HEK293 (cell line): ENCODE data around the gene TAS2R16.

Experiments
- CTCF ChIA-PET: fragments of 350-600 bp; formaldehyde crosslinking; extraction: SDS; loops from one replicate; lab custom pipeline; 2021; ENCODE audit warnings: antibody characterized with exemption; lab: Yijun Ruan, JAX
- POLR2A ChIA-PET: fragments of 300-600 bp; formaldehyde crosslinking; extraction: SDS; loops from one replicate; lab custom pipeline; 2020; ENCODE audit warnings: antibody characterized with exemption, inconsistent platforms; lab: Yijun Ruan, JAX
- H3K27ac ChIP-seq: fragments of 200-500 bp; sonication (Bioruptor generic); 2 replicates; pipeline ENCODE4 v1.5.1; 2014; ENCODE audit warnings: low read depth, low read length, control low read depth, inconsistent platforms; ENCODE audit errors: extremely low read depth
- H3K36me3 ChIP-seq, 2 experiments: fragments of 200-500 bp in 1 of 2; sonication (Bioruptor generic) in 1 of 2; 1 replicate in 1 of 2; 2 replicates in 1 of 2; pipeline ENCODE4 v1.5.1; 2014 to 2017; ENCODE audit warnings: inconsistent platforms in 2 of 2, low read length in 2 of 2; ENCODE audit not compliant: control insufficient read depth in 2 of 2, insufficient read depth in 1 of 2
- H3K4me1 ChIP-seq: fragments of 200-500 bp; sonication (Bioruptor generic); 2 replicates; pipeline ENCODE4 v1.5.1; 2014; ENCODE audit warnings: mild to moderate bottlenecking, low read length, inconsistent platforms; ENCODE audit not compliant: control insufficient read depth, insufficient read depth
- H3K4me3 ChIP-seq: 2 replicates; pipeline ENCODE4 v1.5.1; 2011; ENCODE audit warnings: low read depth, mild to moderate bottlenecking, control low read depth, low read length, moderate library complexity
- H3K9me3 ChIP-seq: fragments of 200-500 bp; sonication (Bioruptor generic); 2 replicates; pipeline ENCODE4 v1.5.1; 2014; ENCODE audit warnings: low read depth, low read length, inconsistent platforms; ENCODE audit not compliant: control insufficient read depth, insufficient read depth
- FEZF1 ChIP-seq: fragments of 450-650 bp; formaldehyde crosslinking; IDR thresholded peaks from 2 replicates; pipeline ENCODE4 v1.5.1; 2016; ENCODE audit warnings: missing biosample characterization, missing genetic modification characterization
- KLF7 ChIP-seq: fragments of 450-650 bp; formaldehyde crosslinking; IDR thresholded peaks from 2 replicates; pipeline ENCODE4 v1.5.1; 2016; ENCODE audit warnings: missing biosample characterization, missing genetic modification characterization, borderline replicate concordance
- KLF8 ChIP-seq: fragments of 450-650 bp; formaldehyde crosslinking; IDR thresholded peaks from 2 replicates; pipeline ENCODE4 v1.5.1; 2016; ENCODE audit warnings: missing biosample characterization, missing genetic modification characterization
- OVOL3 ChIP-seq: fragments of 450-650 bp; formaldehyde crosslinking; IDR thresholded peaks from 2 replicates; pipeline ENCODE4 v1.5.1; 2016; ENCODE audit warnings: missing biosample characterization, missing genetic modification characterization
- RBAK ChIP-seq: fragments of 450-650 bp; formaldehyde crosslinking; IDR thresholded peaks from 2 replicates; pipeline ENCODE4 v1.5.1; 2016; ENCODE audit warnings: missing biosample characterization, missing genetic modification characterization
- SCRT2 ChIP-seq: fragments of 450-650 bp; formaldehyde crosslinking; IDR thresholded peaks from 2 replicates; pipeline ENCODE4 v1.5.1; 2016; ENCODE audit warnings: missing biosample characterization, missing genetic modification characterization
- ZFP41 ChIP-seq: fragments of 450-650 bp; formaldehyde crosslinking; IDR thresholded peaks from 2 replicates; pipeline ENCODE4 v1.5.1; 2016; ENCODE audit warnings: missing biosample characterization, missing genetic modification characterization, borderline replicate concordance
- ZNF239 ChIP-seq: fragments of 450-650 bp; formaldehyde crosslinking; IDR thresholded peaks from 2 replicates; pipeline ENCODE4 v1.5.1; 2016; ENCODE audit warnings: missing biosample characterization, missing genetic modification characterization
- ZNF37A ChIP-seq: fragments of 450-650 bp; IDR thresholded peaks from 2 replicates; pipeline ENCODE4 v1.5.1; 2018; ENCODE audit warnings: missing biosample characterization, missing genetic modification characterization
- ZNF48 ChIP-seq: fragments of 450-650 bp; formaldehyde crosslinking; IDR thresholded peaks from 2 replicates; pipeline ENCODE4 v1.5.1; 2016; ENCODE audit warnings: missing biosample characterization, missing genetic modification characterization
- ZNF558 ChIP-seq: fragments of 450-650 bp; formaldehyde crosslinking; IDR thresholded peaks from 2 replicates; pipeline ENCODE4 v1.5.1; 2016; ENCODE audit warnings: missing biosample characterization, missing genetic modification characterization
- ZNF624 ChIP-seq: fragments of 450-650 bp; formaldehyde crosslinking; IDR thresholded peaks from 2 replicates; pipeline ENCODE4 v1.5.1; 2017; ENCODE audit warnings: missing biosample characterization, missing genetic modification characterization
- ZNF664 ChIP-seq: fragments of 450-650 bp; formaldehyde crosslinking; IDR thresholded peaks from 2 replicates; pipeline ENCODE4 v1.5.1; 2016; ENCODE audit warnings: missing biosample characterization, missing genetic modification characterization
- ZNF707 ChIP-seq: fragments of 450-650 bp; formaldehyde crosslinking; IDR thresholded peaks from 2 replicates; pipeline ENCODE4 v1.5.1; 2016; ENCODE audit warnings: missing biosample characterization, missing genetic modification characterization
- TF ChIP-seq, protein P1 (sequence below): fragments of 450-650 bp; formaldehyde crosslinking; IDR thresholded peaks from 2 replicates; pipeline ENCODE4 v1.5.1; 2016; ENCODE audit warnings: missing biosample characterization, missing genetic modification characterization
- TF ChIP-seq, protein P2 (sequence below): fragments of 450-650 bp; formaldehyde crosslinking; optimal IDR thresholded peaks from 2 replicates; pipeline ENCODE3; 2016; ENCODE audit warnings: missing biosample characterization, mild to moderate bottlenecking, missing genetic modification characterization
- TF ChIP-seq, protein P3 (sequence below): fragments of 450-650 bp; formaldehyde crosslinking; IDR thresholded peaks from 2 replicates; pipeline ENCODE4 v1.5.1; 2016; ENCODE audit warnings: missing biosample characterization, missing genetic modification characterization
- TF ChIP-seq, protein P4 (sequence below): fragments of 450-650 bp; IDR thresholded peaks from 2 replicates; pipeline ENCODE4 v1.5.1; 2018; ENCODE audit warnings: missing biosample characterization, mild to moderate bottlenecking, missing genetic modification characterization
- TF ChIP-seq, protein P5 (sequence below): fragments of 450-650 bp; formaldehyde crosslinking; IDR thresholded peaks from 2 replicates; pipeline ENCODE4 v1.5.1; 2016; ENCODE audit warnings: missing biosample characterization, missing genetic modification characterization
- TF ChIP-seq, protein P6 (sequence below): fragments of 450-650 bp; formaldehyde crosslinking; IDR thresholded peaks from 2 replicates; pipeline ENCODE4 v1.5.1; 2017; ENCODE audit warnings: missing biosample characterization, missing genetic modification characterization
- TF ChIP-seq, protein P7 (sequence below): fragments of 450-650 bp; formaldehyde crosslinking; IDR thresholded peaks from 2 replicates; pipeline ENCODE4 v1.5.1; 2016; ENCODE audit warnings: missing biosample characterization, missing genetic modification characterization

Gene TAS2R16

DNA sequence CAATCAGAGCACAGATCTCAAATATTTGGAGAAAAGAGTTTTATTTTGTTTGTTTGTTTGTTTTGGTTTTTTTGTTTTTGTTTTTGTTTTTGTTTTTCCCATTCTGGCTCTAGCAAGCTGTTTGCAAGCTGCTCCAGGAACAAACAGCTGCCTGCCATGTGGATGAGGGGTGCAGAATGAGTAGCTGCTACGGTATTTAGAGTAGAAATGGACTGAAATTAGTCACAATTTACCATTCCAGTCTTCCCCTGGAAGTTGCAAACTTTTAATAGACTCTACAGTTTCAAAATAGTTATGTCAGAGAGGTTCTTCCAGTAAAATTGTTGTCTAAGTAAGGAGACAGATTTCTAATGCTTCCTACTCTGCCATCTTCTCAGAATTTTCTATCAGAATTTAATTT is 27.1 kb upstream of the TAS2R16 start (continued):
- no peak for TF ChIP-seq ZNF37A (tag by site-specific recombination)
- no peak for TF ChIP-seq ZFP41 (tag by site-specific recombination)
- TF ChIP-seq, protein P1, sequence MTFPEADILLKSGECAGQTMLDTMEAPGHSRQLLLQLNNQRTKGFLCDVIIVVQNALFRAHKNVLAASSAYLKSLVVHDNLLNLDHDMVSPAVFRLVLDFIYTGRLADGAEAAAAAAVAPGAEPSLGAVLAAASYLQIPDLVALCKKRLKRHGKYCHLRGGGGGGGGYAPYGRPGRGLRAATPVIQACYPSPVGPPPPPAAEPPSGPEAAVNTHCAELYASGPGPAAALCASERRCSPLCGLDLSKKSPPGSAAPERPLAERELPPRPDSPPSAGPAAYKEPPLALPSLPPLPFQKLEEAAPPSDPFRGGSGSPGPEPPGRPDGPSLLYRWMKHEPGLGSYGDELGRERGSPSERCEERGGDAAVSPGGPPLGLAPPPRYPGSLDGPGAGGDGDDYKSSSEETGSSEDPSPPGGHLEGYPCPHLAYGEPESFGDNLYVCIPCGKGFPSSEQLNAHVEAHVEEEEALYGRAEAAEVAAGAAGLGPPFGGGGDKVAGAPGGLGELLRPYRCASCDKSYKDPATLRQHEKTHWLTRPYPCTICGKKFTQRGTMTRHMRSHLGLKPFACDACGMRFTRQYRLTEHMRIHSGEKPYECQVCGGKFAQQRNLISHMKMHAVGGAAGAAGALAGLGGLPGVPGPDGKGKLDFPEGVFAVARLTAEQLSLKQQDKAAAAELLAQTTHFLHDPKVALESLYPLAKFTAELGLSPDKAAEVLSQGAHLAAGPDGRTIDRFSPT (tag by site-specific recombination) = no peak
- TF ChIP-seq, protein P2, sequence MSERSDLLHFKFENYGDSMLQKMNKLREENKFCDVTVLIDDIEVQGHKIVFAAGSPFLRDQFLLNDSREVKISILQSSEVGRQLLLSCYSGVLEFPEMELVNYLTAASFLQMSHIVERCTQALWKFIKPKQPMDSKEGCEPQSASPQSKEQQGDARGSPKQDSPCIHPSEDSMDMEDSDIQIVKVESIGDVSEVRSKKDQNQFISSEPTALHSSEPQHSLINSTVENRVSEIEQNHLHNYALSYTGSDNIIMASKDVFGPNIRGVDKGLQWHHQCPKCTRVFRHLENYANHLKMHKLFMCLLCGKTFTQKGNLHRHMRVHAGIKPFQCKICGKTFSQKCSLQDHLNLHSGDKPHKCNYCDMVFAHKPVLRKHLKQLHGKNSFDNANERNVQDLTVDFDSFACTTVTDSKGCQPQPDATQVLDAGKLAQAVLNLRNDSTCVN = no peak
- TF ChIP-seq SCRT2 (tag by site-specific recombination) = no peak
- TF ChIP-seq, protein P3, sequence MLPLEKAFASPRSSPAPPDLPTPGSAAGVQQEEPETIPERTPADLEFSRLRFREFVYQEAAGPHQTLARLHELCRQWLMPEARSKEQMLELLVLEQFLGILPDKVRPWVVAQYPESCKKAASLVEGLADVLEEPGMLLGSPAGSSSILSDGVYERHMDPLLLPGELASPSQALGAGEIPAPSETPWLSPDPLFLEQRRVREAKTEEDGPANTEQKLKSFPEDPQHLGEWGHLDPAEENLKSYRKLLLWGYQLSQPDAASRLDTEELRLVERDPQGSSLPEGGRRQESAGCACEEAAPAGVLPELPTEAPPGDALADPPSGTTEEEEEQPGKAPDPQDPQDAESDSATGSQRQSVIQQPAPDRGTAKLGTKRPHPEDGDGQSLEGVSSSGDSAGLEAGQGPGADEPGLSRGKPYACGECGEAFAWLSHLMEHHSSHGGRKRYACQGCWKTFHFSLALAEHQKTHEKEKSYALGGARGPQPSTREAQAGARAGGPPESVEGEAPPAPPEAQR (tag by site-specific recombination) = no peak
- TF ChIP-seq RBAK (tag by site-specific recombination) = no peak
- TF ChIP-seq, protein P4, sequence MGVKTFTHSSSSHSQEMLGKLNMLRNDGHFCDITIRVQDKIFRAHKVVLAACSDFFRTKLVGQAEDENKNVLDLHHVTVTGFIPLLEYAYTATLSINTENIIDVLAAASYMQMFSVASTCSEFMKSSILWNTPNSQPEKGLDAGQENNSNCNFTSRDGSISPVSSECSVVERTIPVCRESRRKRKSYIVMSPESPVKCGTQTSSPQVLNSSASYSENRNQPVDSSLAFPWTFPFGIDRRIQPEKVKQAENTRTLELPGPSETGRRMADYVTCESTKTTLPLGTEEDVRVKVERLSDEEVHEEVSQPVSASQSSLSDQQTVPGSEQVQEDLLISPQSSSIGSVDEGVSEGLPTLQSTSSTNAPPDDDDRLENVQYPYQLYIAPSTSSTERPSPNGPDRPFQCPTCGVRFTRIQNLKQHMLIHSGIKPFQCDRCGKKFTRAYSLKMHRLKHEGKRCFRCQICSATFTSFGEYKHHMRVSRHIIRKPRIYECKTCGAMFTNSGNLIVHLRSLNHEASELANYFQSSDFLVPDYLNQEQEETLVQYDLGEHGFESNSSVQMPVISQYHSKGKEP (tag by site-specific recombination) = no peak
- no peak for TF ChIP-seq OVOL3

DNA sequence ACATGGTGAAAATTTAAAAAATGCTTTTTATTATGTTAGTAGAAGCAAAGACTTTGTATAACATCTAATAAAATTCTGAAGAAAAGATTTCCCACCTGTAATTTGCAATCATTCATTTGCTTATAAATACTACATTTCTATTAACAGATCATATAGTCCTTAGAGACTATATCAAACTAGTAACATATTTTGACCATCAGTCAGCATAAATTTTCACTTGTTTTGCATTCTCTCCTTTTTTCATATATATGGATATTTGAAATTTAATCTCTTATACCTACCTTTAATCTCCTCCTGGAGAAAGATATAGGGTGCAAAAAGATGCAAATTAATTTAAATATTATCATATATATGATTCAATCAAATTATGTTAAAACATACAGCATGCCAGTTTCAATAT is 16.9 kb upstream of the TAS2R16 start:
- ChIA-PET CTCF (no interaction called here), POLR2A (no interaction called here)
- Histone ChIP-seq H3K36me3 (no peaks in the 10 kb centered on the region), H3K27ac (no peak overlapping the region), H3K9me3 (no peaks in the 10 kb centered on the region), H3K4me3 (no peak overlapping the region), H3K4me1 (no peaks in the 10 kb centered on the region)
- no peak for TF ChIP-seq ZNF624 (tag by site-specific recombination)

DNA sequence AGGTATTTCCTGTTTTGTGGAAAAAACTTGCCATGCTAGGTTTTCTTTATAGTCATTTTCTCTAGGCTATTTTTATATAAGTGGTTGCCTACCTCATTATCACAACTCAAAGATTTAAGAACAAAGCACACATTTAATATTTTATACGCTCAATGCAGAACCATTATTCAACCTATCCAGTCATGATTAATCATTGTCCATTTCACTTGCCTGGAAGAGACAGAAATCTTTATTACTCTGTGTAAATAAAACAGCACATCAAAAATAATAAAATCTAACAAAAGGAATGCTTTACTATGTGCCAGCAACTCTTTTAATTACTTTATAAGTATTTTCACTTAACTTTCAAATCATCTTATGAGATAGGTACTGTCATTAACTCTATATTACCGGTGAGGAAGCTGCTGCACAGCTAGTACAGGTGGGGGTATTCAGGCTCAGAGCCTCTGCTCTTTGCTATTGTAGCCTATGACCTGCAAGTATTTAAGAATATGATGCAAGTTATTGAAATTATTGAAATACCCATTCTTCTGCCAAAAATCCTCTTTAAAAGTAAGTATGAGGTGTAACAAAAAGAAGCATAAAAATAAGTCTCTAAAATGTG is 16.4 kb upstream of the TAS2R16 start:
- Histone ChIP-seq H3K4me1 (no peaks in the 10 kb centered on the region), H3K9me3 (no peaks in the 10 kb centered on the region), H3K36me3 (no peaks in the 10 kb centered on the region), H3K27ac (no peak overlapping the region), H3K4me3 (no peak overlapping the region)
- CTCF ChIA-PET = no interaction called here
- POLR2A ChIA-PET = no interaction called here
- TF ChIP-seq KLF8 (tag by site-specific recombination) = no peak
- TF ChIP-seq, protein P5, sequence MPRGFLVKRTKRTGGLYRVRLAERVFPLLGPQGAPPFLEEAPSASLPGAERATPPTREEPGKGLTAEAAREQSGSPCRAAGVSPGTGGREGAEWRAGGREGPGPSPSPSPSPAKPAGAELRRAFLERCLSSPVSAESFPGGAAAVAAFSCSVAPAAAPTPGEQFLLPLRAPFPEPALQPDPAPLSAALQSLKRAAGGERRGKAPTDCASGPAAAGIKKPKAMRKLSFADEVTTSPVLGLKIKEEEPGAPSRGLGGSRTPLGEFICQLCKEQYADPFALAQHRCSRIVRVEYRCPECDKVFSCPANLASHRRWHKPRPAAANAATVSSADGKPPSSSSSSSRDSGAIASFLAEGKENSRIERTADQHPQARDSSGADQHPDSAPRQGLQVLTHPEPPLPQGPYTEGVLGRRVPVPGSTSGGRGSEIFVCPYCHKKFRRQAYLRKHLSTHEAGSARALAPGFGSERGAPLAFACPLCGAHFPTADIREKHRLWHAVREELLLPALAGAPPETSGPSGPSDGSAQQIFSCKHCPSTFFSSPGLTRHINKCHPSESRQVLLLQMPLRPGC (tag by site-specific recombination) = no peak
- TF ChIP-seq ZNF664 = no peak
- TF ChIP-seq, protein P6, sequence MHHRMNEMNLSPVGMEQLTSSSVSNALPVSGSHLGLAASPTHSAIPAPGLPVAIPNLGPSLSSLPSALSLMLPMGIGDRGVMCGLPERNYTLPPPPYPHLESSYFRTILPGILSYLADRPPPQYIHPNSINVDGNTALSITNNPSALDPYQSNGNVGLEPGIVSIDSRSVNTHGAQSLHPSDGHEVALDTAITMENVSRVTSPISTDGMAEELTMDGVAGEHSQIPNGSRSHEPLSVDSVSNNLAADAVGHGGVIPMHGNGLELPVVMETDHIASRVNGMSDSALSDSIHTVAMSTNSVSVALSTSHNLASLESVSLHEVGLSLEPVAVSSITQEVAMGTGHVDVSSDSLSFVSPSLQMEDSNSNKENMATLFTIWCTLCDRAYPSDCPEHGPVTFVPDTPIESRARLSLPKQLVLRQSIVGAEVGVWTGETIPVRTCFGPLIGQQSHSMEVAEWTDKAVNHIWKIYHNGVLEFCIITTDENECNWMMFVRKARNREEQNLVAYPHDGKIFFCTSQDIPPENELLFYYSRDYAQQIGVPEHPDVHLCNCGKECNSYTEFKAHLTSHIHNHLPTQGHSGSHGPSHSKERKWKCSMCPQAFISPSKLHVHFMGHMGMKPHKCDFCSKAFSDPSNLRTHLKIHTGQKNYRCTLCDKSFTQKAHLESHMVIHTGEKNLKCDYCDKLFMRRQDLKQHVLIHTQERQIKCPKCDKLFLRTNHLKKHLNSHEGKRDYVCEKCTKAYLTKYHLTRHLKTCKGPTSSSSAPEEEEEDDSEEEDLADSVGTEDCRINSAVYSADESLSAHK (tag by site-specific recombination) = no peak
- TF ChIP-seq ZNF239 (tag by site-specific recombination) = no peak
- TF ChIP-seq, protein P7, sequence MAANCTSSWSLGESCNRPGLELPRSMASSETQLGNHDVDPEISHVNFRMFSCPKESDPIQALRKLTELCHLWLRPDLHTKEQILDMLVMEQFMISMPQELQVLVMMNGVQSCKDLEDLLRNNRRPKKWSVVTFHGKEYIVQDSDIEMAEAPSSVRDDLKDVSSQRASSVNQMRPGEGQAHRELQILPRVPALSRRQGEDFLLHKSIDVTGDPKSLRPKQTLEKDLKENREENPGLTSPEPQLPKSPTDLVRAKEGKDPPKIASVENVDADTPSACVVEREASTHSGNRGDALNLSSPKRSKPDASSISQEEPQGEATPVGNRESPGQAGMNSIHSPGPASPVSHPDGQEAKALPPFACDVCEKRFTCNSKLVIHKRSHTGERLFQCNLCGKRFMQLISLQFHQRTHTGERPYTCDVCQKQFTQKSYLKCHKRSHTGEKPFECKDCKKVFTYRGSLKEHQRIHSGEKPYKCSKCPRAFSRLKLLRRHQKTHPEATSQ (tag by site-specific recombination) = no peak
- no peak for TF ChIP-seq FEZF1 (tag by site-specific recombination)
- TF ChIP-seq ZNF558 (tag by site-specific recombination) = no peak
- no peak for TF ChIP-seq ZNF707 (tag by site-specific recombination)
- no peak for TF ChIP-seq ZNF48 (tag by site-specific recombination)
- TF ChIP-seq OVOL3 = no peak
- no peak for TF ChIP-seq ZNF37A (tag by site-specific recombination)
- TF ChIP-seq KLF7 = no peak
